Upper lobe of left lung (tissue), 4 donors: Measurements from ENCODE around the gene CACNA1S.

Source experiments
- CTCF ChIP-seq, 6 experiments: fragments of 450-650 bp in 4 of 6; fragments of 200-600 bp in 2 of 6; sonication (generic) in 2 of 6; IDR thresholded peaks; one replicate each; pipeline ENCODE4 v1.5.1; 2016 to 2019; ENCODE audit warnings: antibody characterized with exemption in 6 of 6
- EP300 ChIP-seq, 4 donors: sonication (generic); formaldehyde crosslinking; IDR thresholded peaks; one replicate each; pipeline ENCODE4 v1.5.1; 2017; ENCODE audit warnings: antibody characterized with exemption in 4 of 4, control low read depth in 2 of 4
- POLR2A ChIP-seq, 4 donors: fragments of 450-650 bp; IDR thresholded peaks; one replicate each; pipeline ENCODE4 v1.5.1; 2016 to 2017; ENCODE audit warnings: antibody characterized with exemption in 4 of 4, mild to moderate bottlenecking in 2 of 4

GRCh38 chr1:201091256-201091655 lies 21.0 kb downstream of the CACNA1S start:
- TF ChIP-seq CTCF (IDR thresholded peaks at IDR 0.05) (no peak), EP300 (IDR thresholded peaks at IDR 0.05) (no peak), POLR2A (IDR thresholded peaks at IDR 0.05) (no peak)
